GM23248 (cell line): ENCODE measurements around the gene SEPTIN10. TPM values are rescaled to one million over a fixed set of nuclear protein-coding genes. Genes with fewer than 3 reads are reported as not detected.
A peak's percentile ranks its signal among the peaks of the same experiment; 100 is the strongest.

Source experiments
- DNase-seq: peaks from one replicate; pipeline ENCODE4 v3.0.0-alpha.2; 2015
- H2AFZ ChIP-seq: fragments of 200-600 bp; sonication (generic); 2 replicates; pipeline ENCODE4 v1.6.1; 2016; ENCODE audit warnings: antibody characterized with exemption
- H3F3A ChIP-seq: fragments of 200-600 bp; sonication (generic); 2 replicates; pipeline ENCODE4 v1.6.1; 2016; ENCODE audit warnings: mild to moderate bottlenecking, antibody characterized with exemption, mixed run types; ENCODE audit not compliant: insufficient read depth
- H3K27ac ChIP-seq: fragments of 200-600 bp; sonication (generic); 2 replicates; pipeline ENCODE4 v1.5.1; 2016; ENCODE audit warnings: mild to moderate bottlenecking
- H3K27me3 ChIP-seq: fragments of 200-600 bp; sonication (generic); replicated peaks from 2 replicates; pipeline ENCODE4 v1.6.1; 2016; ENCODE audit warnings: mild to moderate bottlenecking; ENCODE audit not compliant: insufficient read depth
- H3K36me3 ChIP-seq: fragments of 200-600 bp; sonication (generic); 2 replicates; pipeline ENCODE4 v1.6.1; 2016; ENCODE audit warnings: low read depth, mild to moderate bottlenecking
- H3K4me1 ChIP-seq: fragments of 200-600 bp; sonication (generic); 2 replicates; pipeline ENCODE4 v1.6.1; 2016; ENCODE audit warnings: mild to moderate bottlenecking; ENCODE audit not compliant: insufficient read depth
- H3K4me2 ChIP-seq: fragments of 200-600 bp; sonication (generic); one replicate; pipeline ENCODE4 v1.6.1; 2016; ENCODE audit warnings: mild to moderate bottlenecking; ENCODE audit not compliant: unreplicated experiment
- H3K4me3 ChIP-seq: fragments of 200-600 bp; sonication (generic); 2 replicates; pipeline ENCODE4 v1.5.1; 2016; ENCODE audit warnings: mild to moderate bottlenecking
- H3K79me2 ChIP-seq: fragments of 200-600 bp; sonication (generic); 2 replicates; pipeline ENCODE4 v1.6.1; 2016; ENCODE audit warnings: mild to moderate bottlenecking; ENCODE audit not compliant: insufficient read depth
- H3K9ac ChIP-seq: fragments of 200-600 bp; sonication (generic); 2 replicates; pipeline ENCODE4 v1.6.1; 2016; ENCODE audit warnings: mild to moderate bottlenecking
- H3K9me2 ChIP-seq: fragments of 200-600 bp; sonication (generic); 2 replicates; pipeline ENCODE4 v1.6.1; 2016; ENCODE audit warnings: mixed run types, mild to moderate bottlenecking, moderate library complexity; ENCODE audit not compliant: insufficient read depth
- H3K9me3 ChIP-seq: fragments of 200-600 bp; sonication (generic); one replicate; pipeline ENCODE4 v1.6.1; 2017; ENCODE audit warnings: low read depth
- H4K20me1 ChIP-seq: fragments of 200-600 bp; sonication (generic); 2 replicates; pipeline ENCODE4 v1.6.0; 2016; ENCODE audit not compliant: insufficient read depth
- EZH2 ChIP-seq: fragments of 200-600 bp; sonication (generic); IDR thresholded peaks from 2 replicates; pipeline ENCODE4 v1.6.1; 2018; ENCODE audit warnings: antibody characterized with exemption, mild to moderate bottlenecking; ENCODE audit not compliant: insufficient read depth, poor library complexity, severe bottlenecking
- EZH2phosphoT487 ChIP-seq: fragments of 200-600 bp; sonication (generic); IDR thresholded peaks from 2 replicates; pipeline ENCODE4 v1.6.1; 2018; ENCODE audit warnings: antibody characterized with exemption, moderate library complexity, mild to moderate bottlenecking, low read depth; ENCODE audit not compliant: insufficient read depth
- WGBS, 2 experiments: methylation state at CpG; one replicate each; pipeline ENCODE4 v1.1.6; 2015 to 2017; ENCODE audit warnings: low lambda C conversion rate in 2 of 2, low coverage in 1 of 2; ENCODE audit errors: missing lambda C conversion rate in 2 of 2; 5-methylcytosine and 5-hydroxymethylcytosine counted together
- in situ Hi-C: fragments of 300-500 bp; cut with MboI; formaldehyde crosslinking; loops from 2 replicates; pipeline ENCODE4 v1.15.0; 2020
- polyA plus RNA-seq: library from polyadenylated mRNA; unstranded; fragments of >200 nt; fragmentation: Nextera tagmentation; extraction: Ambion mirVana; gene quantifications from 2 replicates; pipeline ENCODE4 v1.2.1, GENCODE V29; 2016
- total RNA-seq: library from RNA; depleted of rRNA; stranded (reverse); fragments of >200 nt; shearing (Covaris generic); gene quantifications from 2 replicates; pipeline ENCODE4 v1.2.3, GENCODE V29; 2014

The SEPTIN10 gene
- total and polyA plus RNA-seq, 2 experiments from 2014 or later = 142 to 152 TPM

DNA sequence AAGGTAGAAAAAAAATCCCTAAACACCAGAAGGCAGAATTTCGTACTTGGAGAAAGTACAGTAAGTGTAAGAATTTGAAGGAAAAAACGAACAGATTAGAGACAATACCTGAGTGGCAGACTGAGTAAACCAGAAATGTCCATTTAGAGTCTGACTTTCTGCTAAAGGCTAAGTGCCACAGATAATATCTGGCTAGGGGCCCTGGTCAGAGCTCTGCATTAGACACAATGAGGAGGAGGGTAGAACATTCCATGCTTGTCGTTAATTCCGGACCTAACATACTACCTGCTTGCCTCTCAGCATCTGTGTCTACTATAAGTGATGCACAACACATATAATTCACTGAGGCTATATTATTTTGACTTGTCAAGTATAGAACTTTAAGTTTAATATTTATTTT is 18.1 kb downstream of the SEPTIN10 start:
- H3K27ac ChIP-seq = no peak overlapping the region
- no peaks in the 10 kb centered on the region for H3K9me3 ChIP-seq
- no peak overlapping the region for H3K4me2 ChIP-seq
- no peak overlapping the region for H3K4me3 ChIP-seq
- H3K36me3 ChIP-seq = 0 out of 2 replicates have a peak, but pooled peaks cover 7% of the 10 kb centered on the region
- no peaks in the 10 kb centered on the region for H3K27me3 ChIP-seq
- H3F3A ChIP-seq = no peaks in the 10 kb centered on the region
- H3K79me2 ChIP-seq = peaks cover 100% of the 10 kb centered on the region
- H3K9me2 ChIP-seq = no peaks in the 10 kb centered on the region
- no peak for TF ChIP-seq EZH2phosphoT487
- no peak for TF ChIP-seq EZH2
- 95 to 97% methylated on average over 4 of the region's 4 CpGs for WGBS, 2 experiments
- H4K20me1 ChIP-seq = no peaks in the 10 kb centered on the region
- H2AFZ ChIP-seq = no peak overlapping the region
- in situ Hi-C loops = no loop called here
- no peak overlapping the region for H3K9ac ChIP-seq
- DNase-seq = no peak
- peaks cover 9% of the 10 kb centered on the region for H3K4me1 ChIP-seq

DNA sequence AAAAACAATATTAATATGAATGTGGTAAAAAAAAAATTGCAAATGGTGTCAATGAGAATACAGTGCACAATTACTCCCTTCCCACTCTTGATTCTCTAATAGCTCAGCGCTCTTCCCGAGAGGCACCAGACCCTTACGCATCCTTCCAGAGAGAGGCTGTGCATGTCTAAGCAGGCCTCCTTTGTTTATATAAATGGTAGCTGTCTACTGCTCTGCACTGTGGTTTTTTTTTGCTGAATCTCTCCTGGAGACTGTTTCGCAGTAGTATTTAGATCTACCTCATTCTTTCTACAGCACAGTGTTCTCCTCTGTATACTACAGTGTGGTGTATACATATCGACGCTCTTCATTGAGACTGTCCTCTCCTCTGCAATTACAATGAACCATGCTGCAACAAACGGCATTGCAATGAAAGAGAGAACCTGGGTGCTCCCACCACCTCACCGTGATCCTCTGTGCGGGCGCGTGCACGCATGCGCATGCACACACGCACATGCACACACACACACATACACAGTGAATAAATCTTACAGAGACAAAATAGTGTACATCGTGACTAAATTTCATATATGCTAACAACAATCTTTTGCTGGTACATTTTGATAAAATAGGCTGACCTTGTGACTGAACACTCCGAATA is 19.4 kb downstream of the SEPTIN10 start:
- H3K79me2 ChIP-seq = peaks cover 100% of the 10 kb centered on the region
- H3K36me3 ChIP-seq = 0 out of 2 replicates have a peak, but pooled peaks cover 7% of the 10 kb centered on the region
- WGBS, 2 experiments = 92 to 94% methylated on average over 16 of the region's 16 CpGs

DNA sequence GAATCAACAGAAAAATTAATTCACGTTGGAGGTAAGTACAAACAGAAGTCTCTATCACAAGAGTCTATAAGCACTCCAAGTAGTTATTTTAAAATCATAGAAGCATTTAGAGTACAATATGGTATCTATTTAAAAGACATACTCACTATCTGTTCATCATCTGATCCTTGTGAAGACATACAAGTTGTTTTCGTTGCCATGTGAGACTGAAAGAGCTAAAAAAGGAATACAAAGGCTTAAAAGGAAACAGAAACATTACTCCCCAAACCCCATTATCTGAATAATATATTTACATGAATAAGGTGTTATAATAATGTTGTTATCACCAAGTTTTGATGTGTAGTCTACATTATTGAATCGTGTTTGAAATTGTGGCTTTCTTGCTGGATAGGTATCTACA is 20.9 kb downstream of the SEPTIN10 start:
- no peak for DNase-seq
- Histone ChIP-seq H3K9me3 (no peaks in the 10 kb centered on the region), H3K4me1 (peaks cover 9% of the 10 kb centered on the region), H4K20me1 (no peaks in the 10 kb centered on the region), H3F3A (no peaks in the 10 kb centered on the region), H3K36me3 (0 out of 2 replicates have a peak, but pooled peaks cover 7% of the 10 kb centered on the region), H3K4me2 (no peak overlapping the region), H3K4me3 (no peak overlapping the region), H3K27me3 (no peaks in the 10 kb centered on the region), H3K9me2 (no peaks in the 10 kb centered on the region), H3K79me2 (peaks cover 100% of the 10 kb centered on the region), H2AFZ (no peak overlapping the region), H3K27ac (no peak overlapping the region), H3K9ac (no peak overlapping the region)
- in situ Hi-C loops = no loop called here
- 65 to 72% methylated on average over 3 of the region's 3 CpGs for WGBS, 2 experiments
- TF ChIP-seq EZH2 = no peak
- TF ChIP-seq EZH2phosphoT487 = no peak

More for the DNA sequence above, 19.4 kb downstream of the SEPTIN10 start:
- Histone ChIP-seq H3K4me3 (no peak overlapping the region), H3K9me3 (no peaks in the 10 kb centered on the region), H3K9me2 (no peaks in the 10 kb centered on the region), H3F3A (no peaks in the 10 kb centered on the region), H3K27me3 (no peaks in the 10 kb centered on the region), H4K20me1 (no peaks in the 10 kb centered on the region), H3K4me2 (no peak overlapping the region), H2AFZ (no peak overlapping the region), H3K9ac (no peak overlapping the region), H3K4me1 (peaks cover 9% of the 10 kb centered on the region), H3K27ac (no peak overlapping the region)
- TF ChIP-seq EZH2 (no peak), EZH2phosphoT487 (no peak)
- in situ Hi-C loops = no loop called here
- no peak for DNase-seq

DNA sequence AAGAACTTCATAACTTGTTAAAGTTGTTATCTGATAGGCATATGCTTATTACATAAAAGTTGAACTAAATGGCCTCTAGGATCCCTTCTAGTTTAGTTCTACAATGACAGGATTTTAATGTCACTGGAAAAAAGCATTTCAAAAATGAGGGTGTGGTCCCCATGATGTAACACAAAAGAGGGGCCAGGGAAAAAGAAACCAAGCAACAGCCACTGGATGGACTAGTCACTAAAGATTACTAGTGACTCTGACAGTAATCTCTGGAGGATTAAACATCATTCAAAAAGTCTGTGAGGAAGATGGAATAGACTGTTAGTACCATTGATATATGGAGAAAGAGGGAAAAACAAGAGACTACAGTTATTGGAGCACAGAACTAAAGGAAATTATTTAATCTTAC is 22.6 kb downstream of the SEPTIN10 start:
- Histone ChIP-seq H2AFZ (no peak overlapping the region), H3K9me2 (no peaks in the 10 kb centered on the region), H3F3A (no peaks in the 10 kb centered on the region), H3K79me2 (peaks cover 100% of the 10 kb centered on the region), H3K4me3 (no peak overlapping the region), H3K4me1 (peaks cover 9% of the 10 kb centered on the region), H3K36me3 (0 out of 2 replicates have a peak, but pooled peaks cover 7% of the 10 kb centered on the region), H3K27ac (no peak overlapping the region), H3K9me3 (no peaks in the 10 kb centered on the region), H4K20me1 (no peaks in the 10 kb centered on the region), H3K9ac (no peak overlapping the region), H3K4me2 (no peak overlapping the region), H3K27me3 (no peaks in the 10 kb centered on the region)
- no peak for TF ChIP-seq EZH2phosphoT487
- TF ChIP-seq EZH2 = no peak
- DNase-seq = peak; percentile 36
- in situ Hi-C loops = no loop called here
